NB4 (cell line): ENCODE data around the gene IL17A.

ENCODE experiments used
- CTCF ChIP-seq: IDR thresholded peaks from one replicate; pipeline ENCODE4 v1.5.1; 2012; ENCODE audit warnings: low read depth, low read length
- POLR2A ChIP-seq: IDR thresholded peaks from 2 replicates; pipeline ENCODE4 v1.6.1; 2011; ENCODE audit warnings: mild to moderate bottlenecking; ENCODE audit not compliant: insufficient read length; ENCODE audit errors: extremely low read depth
- TF ChIP-seq, protein P1 (sequence below): IDR thresholded peaks from 2 replicates; pipeline ENCODE4 v1.6.1; 2011; ENCODE audit warnings: low read depth, low read length

GRCh38 chr6:52149949-52150348, 36.2 kb upstream of the IL17A start:
- TF ChIP-seq CTCF (no peak), POLR2A (no peak)
- TF ChIP-seq, protein P1, sequence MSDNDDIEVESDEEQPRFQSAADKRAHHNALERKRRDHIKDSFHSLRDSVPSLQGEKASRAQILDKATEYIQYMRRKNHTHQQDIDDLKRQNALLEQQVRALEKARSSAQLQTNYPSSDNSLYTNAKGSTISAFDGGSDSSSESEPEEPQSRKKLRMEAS = no peak
